Endometrial microvascular endothelial cells (primary cell): ENCODE results near the gene ALOX12. TPM values are rescaled to one million over a fixed set of nuclear protein-coding genes. Genes with fewer than 3 reads are reported as not detected.
"Not testable (repeated sequence)": the region's sequence is repeated elsewhere in the genome, so short reads cannot be mapped to it uniquely, and the experiment has no call there.

Experiments
- in situ Hi-C: cut with HindIII; loops from 2 replicates; pipeline ENCODE4 v1.10.0; 2017; ENCODE audit warnings: low sequenced_read_pairs, low pct_unique_long_range_greater_than_20kb; ENCODE audit errors: inconsistent ontology term
- total RNA-seq: library from RNA; depleted of rRNA; stranded (reverse); fragments of >200 nt; gene quantifications from one replicate; pipeline ENCODE4 v1.2.3, GENCODE V29; 2015; ENCODE audit errors: inconsistent ontology term

Gene ALOX12
- total RNA-seq, 1 donor from 2014 or later: not detected

DNA sequence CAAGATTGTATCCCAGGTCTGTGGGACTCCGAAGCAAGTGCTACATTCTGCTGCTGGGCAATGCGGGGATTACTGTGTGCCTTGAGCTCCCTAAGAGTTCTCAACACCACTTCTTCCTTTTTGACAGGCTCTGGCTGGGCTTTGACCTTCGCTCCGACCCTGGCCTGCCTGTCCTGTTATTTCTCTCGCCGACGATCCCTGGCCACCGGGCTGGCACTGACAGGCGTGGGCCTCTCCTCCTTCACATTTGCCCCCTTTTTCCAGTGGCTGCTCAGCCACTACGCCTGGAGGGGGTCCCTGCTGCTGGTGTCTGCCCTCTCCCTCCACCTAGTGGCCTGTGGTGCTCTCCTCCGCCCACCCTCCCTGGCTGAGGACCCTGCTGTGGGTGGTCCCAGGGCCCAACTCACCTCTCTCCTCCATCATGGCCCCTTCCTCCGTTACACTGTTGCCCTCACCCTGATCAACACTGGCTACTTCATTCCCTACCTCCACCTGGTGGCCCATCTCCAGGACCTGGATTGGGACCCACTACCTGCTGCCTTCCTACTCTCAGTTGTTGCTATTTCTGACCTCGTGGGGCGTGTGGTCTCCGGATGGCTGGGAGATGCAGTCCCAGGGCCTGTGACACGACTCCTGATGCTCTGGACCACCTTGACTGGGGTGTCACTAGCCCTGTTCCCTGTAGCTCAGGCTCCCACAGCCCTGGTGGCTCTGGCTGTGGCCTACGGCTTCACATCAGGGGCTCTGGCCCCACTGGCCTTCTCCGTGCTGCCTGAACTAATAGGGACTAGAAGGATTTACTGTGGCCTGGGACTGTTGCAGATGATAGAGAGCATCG lies 42.4 kb downstream of the ALOX12 start:
- in situ Hi-C loops: no loop called here

DNA sequence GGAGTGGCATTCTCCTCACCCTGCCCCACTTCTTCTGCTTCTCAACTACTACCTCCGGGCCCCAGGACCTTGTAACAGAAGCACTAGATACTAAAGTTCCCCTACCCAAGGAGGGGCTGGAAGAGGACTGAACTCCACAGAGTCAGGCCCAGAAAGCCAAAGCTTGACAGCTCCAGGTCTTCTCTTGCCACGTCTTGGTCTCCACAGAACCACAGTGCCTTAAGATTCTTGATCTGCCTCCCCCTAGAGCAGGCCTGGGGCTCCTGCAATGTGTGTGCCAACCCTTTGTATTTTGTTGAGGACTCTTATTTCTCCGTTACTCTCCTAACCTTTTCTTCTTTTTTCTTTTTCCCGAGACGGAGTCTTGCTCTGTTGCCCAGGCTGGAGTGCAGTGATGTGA lies 44.0 kb downstream of the ALOX12 start:
- in situ Hi-C loops: no loop called here

DNA sequence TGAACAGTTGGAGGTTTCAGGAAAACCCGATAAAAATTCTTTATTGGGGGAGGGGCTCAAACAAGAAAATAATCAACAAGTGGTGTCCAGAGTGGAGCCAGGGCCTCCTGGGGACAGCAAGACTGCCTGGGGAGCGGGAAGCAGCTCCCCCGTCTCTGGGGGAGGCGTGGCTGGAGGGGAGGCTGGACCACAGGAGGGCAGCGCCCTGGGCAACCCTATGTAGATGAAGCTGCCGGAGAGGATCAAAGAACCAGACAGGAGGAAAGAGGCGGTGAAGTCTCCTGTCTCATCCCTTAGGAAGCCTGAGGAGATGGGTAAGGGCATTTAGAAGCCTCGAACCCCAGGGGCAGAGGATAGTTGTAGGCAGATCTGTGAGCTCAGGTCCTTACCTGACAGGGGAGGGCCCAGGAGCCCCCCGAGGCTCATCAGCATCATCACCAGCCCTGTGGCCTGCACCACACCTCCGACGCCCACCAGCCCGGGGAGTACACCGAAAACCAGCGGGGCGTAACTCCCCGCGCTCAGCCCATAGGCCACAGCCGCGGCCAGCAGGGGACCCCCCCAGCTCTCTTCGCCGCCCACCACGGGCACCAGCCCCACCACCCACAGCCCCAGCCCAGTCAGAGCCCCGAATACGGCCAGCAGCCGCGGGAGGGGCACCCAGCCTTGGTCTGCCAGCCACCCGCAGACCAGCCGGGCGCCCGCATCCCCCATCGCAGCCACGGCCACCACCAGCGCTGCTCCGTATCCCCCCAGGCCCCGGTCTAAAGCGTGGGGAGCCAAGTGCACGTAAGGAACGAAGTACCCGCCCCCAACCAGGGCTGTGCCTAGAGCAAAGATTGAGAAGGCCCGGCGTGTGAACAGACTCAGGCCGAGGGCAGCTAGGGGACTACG lies 46.0 kb downstream of the ALOX12 start:
- in situ Hi-C loops: no loop called here

DNA sequence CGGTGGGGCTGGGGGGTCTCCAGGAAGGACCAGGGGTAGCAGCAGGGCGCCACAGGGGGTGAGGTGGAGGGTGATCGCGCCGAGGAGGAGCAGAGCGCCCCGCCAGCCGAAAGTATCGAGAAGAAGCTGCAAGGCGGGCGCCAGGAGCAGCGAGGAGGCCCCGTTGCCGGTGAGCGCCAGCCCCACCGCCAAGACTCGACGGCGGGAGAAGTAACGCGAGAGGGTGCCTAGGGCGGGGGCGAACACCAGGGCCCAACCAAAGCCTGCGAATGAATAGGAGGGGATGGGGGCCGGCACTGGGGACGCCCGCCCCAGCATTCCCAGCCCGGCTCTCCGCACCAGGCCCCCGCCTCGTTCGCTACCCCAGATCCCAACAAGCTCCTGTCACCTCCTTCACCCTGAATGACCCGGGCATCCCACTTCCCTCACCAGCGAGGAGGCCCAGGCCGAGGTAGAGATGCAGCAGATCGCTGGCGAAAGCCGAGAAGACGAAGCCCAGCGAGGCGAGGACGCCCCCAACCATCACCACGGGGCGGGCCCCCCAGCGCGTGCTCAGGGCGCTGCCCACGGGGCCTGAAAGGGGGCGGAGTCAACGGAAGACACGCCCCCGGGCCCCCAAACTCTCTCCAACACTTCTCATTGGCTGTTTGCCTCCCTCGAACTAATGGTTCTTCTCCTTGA lies 46.8 kb downstream of the ALOX12 start:
- in situ Hi-C loops: no loop called here

DNA sequence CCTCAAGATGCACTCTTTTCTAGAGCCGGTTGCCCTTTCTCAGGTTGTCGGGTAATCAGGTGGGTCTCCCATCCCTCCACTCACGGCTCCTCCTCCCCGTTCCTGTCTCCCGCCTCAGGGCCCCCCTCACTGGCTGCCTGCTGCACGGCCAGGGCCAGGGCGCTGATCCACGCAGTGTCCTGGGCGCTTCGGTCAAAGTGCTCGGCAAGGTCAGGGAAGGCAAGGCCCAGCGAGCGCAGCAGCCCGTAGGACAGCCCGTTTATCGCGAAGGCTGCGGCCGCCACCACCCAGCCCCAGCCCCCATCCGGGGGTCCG lies 47.3 kb downstream of the ALOX12 start:
- in situ Hi-C loops: no loop called here

DNA sequence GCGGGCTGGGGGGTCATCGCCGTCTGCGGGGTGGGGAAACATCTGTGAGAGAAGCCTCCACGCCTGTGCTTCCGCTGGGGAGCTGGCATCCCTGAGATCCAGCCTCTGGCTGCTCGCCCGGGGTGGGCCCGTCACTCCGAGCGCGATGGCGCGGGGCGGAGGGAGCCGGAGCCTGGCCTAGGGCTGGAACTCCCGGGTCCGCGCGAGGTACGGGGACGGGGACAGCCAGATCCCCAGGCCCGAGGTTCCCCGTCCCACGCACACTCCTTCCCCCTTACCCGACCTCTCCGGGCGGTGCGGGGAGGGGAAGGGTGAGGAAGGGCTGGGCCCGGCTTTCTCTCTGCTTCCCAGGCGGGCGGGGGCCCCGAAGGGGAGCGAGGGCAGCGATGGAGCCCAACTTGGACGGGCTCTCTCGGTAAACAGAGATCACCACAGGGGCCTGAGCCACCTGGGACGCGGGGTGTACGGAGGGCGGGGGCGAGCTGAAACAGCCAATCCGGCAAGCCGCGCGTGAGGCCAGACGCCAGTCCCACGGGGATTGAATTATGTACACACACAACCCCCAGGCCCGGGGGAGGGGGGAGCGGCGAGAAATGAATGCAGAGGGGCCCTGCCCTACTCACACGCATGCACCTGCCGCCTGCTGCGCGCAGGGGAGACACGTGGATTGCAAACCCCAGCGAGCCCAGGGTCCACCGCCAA lies 47.8 kb downstream of the ALOX12 start, which contains the start of gene SLC16A11:
SLC16A11 (minus strand) TSS at position 596 of the 702 bp plus-strand sequence; CDS start at position 17, 579 bp downstream.
- in situ Hi-C loops: no loop called here

DNA sequence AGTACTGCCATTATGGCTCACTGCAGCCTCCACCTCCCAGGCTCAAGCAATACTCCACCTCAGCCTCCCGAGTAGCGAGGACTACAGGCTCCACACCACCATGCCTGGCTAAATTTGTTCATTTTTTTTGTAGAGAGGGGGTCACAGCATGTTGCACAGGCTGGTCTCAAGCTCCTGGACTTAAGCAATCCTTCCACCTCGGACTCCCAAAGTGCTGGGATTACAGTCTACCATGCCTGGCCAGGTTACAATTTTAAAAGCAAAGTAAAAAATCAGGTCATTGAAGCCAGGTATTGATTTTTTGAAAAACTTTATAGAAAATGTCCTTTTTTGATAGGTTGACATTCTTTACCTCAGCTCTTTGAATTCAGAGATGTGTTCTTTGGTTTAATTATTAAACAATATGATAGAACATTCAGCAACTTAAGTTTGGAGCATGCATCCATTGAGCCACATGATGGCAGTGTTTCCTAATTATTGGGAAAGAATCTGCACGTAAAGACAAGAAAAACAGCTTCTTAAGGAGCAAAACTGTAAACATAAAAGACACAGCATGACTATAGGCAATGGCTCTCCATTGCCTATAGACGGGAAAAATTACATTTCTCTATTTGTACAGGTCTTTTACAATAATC lies 49.8 kb downstream of the ALOX12 start:
- in situ Hi-C loops: no loop called here

DNA sequence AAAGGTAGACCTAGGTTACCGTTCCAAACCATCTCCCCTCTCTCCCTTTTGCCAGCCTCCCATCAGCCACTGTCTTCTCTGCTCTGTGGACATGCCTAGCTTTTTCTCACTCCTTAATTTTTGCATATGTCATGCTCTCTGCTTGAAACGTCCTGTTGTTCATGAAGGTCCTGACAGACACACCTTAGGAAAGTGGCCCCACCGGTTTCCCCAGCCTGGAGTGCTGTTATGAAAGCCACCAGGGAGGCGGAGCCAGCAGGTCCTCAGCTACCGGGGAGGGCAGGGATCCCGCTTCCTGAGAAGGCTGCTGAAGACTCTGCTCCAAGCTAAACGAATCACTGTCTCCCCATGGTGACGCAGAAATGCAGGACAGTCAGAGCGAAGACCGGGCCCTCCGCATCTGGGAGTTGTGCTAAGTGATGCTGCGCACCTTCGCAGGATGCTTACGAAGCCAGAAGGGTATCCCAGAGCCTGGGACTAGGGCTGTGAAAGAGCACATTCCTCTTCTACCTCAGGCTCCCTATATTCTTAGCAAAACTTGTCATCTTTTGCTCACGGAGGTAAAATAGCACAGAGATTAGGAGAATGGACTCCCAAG lies 50.4 kb downstream of the ALOX12 start:
- in situ Hi-C loops: no loop called here

DNA sequence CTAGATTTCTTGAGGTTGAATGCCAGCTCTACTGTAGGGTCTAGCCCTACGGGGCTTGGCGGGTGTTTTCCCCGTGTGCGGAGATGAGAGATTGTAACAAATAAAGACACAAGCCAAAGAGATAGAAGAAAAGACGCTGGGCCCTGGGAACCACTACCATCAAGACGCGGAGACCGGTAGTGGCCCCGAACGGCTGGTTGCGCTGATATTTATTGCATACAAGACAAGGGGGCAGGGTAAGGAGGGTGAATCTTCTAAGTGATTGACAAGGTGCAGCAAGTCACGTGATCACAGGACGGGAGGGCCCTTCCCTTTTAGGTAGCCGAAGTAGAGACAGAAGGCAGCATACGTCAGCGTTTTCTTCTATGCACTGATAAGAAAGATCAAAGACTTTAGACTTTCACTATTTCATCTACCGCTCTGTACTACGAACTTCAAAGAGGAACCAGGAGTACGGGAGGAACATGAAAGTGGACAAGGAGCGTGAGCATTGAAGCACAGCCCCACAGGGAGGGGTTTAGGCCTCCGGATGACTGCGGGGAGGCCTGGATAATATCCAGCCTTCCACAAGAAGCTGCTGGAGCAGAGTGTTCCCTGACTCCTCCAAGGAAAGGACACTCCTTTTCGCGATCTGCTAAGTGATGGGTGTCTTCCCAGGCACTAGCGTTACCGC lies 51.0 kb downstream of the ALOX12 start:
- in situ Hi-C loops: not testable (repeated sequence)

DNA sequence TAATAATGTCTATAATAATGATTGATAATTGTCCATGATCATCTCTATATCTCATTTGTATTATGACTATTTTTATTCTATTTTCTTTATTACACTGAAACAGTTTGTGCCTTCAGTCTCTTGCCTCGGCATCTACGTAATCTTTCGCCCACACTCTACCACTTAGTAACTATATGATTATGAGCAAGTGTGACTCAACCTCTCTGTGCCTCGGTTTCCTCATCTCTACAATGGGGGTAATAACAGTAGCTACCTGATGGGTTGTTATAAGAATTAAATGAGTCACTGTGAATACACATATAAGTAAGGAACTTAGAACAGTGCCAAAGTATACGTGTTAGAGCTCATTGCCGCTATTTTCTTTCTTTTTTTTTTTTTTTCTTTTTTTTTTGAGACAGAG lies 51.7 kb downstream of the ALOX12 start:
- in situ Hi-C loops: no loop called here

DNA sequence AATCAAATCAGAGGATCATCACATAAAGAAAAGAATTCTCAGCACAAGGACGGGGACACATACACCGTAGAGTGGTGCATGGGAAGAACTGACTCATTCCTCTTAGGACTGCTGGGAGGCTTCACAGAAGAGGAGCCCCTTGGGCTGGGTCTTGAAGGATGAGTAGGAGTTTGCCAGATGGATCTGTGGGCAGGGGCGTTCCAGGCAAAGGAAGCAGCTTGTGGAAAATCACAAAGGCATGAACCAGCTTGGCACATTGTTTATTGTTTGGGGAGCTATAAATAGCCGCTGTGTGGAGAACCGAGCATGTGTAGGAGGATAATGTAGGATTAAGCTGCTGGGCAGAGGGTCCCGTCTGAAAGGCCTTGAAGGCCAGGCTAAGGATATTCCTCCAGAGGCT lies 53.1 kb downstream of the ALOX12 start:
- in situ Hi-C loops: no loop called here

DNA sequence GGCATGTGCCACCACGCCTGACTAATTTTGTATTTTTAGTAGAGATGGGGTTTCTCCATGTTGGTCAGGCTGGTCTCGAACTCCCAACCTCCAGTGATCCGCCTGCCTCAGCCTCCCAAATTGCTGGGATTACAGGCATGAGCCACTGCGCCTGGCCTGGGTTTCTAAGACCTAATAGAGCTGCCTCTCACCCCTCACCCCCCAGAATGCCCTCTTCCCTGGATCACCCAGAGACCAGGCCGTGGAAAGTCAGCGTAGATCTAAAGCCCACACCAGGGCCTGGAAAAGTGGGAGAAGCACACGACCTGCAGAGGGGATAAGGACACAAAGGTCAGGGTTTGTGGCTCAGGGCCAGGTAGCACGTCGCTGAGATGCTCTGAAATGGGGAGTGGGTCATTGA lies 54.7 kb downstream of the ALOX12 start:
- in situ Hi-C loops: not testable (repeated sequence)

DNA sequence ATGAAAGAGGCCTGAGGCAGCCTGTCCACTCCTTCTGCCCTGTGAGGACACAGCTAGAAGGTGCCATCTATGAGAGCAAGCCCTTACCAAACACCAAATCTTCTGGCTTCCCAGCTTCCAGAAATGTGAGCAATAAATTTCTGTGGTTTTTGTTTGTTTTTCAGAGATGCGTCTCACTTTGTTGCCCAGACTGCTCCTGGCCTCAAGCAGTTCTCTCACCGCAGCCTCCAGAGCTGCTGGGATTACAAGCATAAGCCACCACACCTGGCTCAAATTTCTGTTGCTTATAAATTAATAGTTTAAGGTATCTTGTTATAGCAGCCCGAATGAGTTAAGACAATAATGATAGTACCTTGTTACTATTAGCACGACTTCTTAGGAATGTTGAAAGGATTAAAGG lies 60.5 kb downstream of the ALOX12 start:
- in situ Hi-C loops: no loop called here

DNA sequence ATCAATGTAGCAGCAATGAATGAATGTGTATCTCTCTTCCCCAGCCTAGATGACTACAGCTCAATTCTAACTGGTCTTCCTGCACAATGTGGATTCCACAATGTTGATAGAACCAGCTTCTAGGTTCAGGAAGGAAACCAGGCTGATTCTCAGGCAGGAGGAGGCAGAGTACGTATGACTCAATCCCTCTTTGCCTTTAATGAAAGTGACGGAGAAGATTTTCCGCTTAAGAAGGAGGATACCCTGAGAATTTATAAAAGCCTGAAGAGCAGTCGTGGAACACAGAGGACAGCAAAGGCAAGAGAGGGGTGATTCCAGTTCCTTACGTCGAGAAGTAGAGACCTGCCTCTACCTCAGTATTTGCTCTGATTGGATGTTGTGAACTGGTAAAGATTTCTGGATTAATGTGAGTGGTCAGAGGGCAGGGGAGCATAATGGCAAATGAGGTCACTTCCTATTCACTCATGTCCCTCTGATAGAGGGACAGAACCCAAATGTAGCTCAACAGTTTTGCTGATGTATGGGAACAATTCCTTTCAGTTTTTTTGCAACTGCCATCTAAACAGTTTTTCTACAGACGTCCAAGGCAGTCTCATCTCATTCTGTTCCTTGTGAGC lies 63.1 kb downstream of the ALOX12 start:
- in situ Hi-C loops: no loop called here
